CD14-positive monocyte (primary cell): ENCODE results near the gene TMCO5A. TPM values are rescaled to one million over a fixed set of nuclear protein-coding genes. Genes with fewer than 3 reads are reported as not detected.

Source experiments
- DNase-seq, 3 donors: peaks; one replicate each; pipeline ENCODE4 v3.0.0-alpha.2; 2011 to 2022
- H2AFZ ChIP-seq: 2 replicates; pipeline ENCODE4 v1.6.0; 2012; ENCODE audit warnings: mild to moderate bottlenecking, low read depth, low read length, inconsistent platforms; ENCODE audit not compliant: insufficient read depth, poor library complexity, severe bottlenecking
- H3K27ac ChIP-seq, 2 donors: 1 replicate in 1 of 2; 2 replicates in 1 of 2; pipeline ENCODE4 v1.5.1; 2012 to 2013; ENCODE audit warnings: low read length in 2 of 2, control low read depth in 1 of 2, inconsistent platforms in 1 of 2, low read depth in 1 of 2, mild to moderate bottlenecking in 1 of 2
- H3K27me3 ChIP-seq, 2 donors: one replicate each; pipeline versions ENCODE4 v1.6.0 to v1.6.1; 2011 to 2013; ENCODE audit warnings: low read length in 2 of 2; ENCODE audit not compliant: control insufficient read depth in 2 of 2, insufficient read depth in 2 of 2
- H3K36me3 ChIP-seq, 2 donors: replicated peaks in 1 of 2; 1 replicate in 1 of 2; 2 replicates in 1 of 2; pipeline versions ENCODE4 v1.5.1 to v1.6.1; 2012 to 2013; ENCODE audit warnings: low read length in 2 of 2, control low read depth in 1 of 2, inconsistent platforms in 1 of 2, mild to moderate bottlenecking in 1 of 2; ENCODE audit not compliant: insufficient read depth in 2 of 2, control insufficient read depth in 1 of 2
- H3K4me1 ChIP-seq, 2 donors: 1 replicate in 1 of 2; 2 replicates in 1 of 2; pipeline versions ENCODE4 v1.5.1 to v1.6.1; 2012 to 2013; ENCODE audit warnings: low read length in 2 of 2, control low read depth in 1 of 2, inconsistent platforms in 1 of 2, mild to moderate bottlenecking in 1 of 2, moderate library complexity in 1 of 2; ENCODE audit not compliant: insufficient read depth in 2 of 2, control insufficient read depth in 1 of 2
- H3K4me2 ChIP-seq: replicated peaks from 2 replicates; pipeline ENCODE3; 2012; ENCODE audit warnings: low read length, moderate library complexity, mild to moderate bottlenecking; ENCODE audit not compliant: poor library complexity, severe bottlenecking; ENCODE audit errors: extremely low read depth
- H3K4me3 ChIP-seq, 3 experiments: fragments of 200-600 bp in 1 of 3; sonication (generic) in 1 of 3; replicated peaks in 1 of 3; 1 replicate in 2 of 3; 2 replicates in 1 of 3; pipeline ENCODE4 v1.5.1; 2011 to 2013; ENCODE audit warnings: low read length in 3 of 3, mild to moderate bottlenecking in 3 of 3, control low read depth in 2 of 3, low read depth in 2 of 3, inconsistent platforms in 1 of 3, moderate library complexity in 1 of 3
- H3K79me2 ChIP-seq: 2 replicates; pipeline ENCODE4 v1.6.0; 2012; ENCODE audit warnings: mild to moderate bottlenecking, control low read depth, inconsistent platforms, low read length, moderate library complexity; ENCODE audit not compliant: insufficient read depth
- H3K9ac ChIP-seq: 2 replicates; pipeline ENCODE4 v1.6.0; 2017; ENCODE audit warnings: low read length, mild to moderate bottlenecking; ENCODE audit not compliant: insufficient read depth, poor library complexity, severe bottlenecking
- H3K9me3 ChIP-seq, 2 donors: replicated peaks in 1 of 2; 1 replicate in 1 of 2; 2 replicates in 1 of 2; pipeline versions ENCODE4 v1.5.1 to v1.6.1; 2012 to 2013; ENCODE audit warnings: low read length in 2 of 2, control low read depth in 1 of 2; ENCODE audit not compliant: control insufficient read depth in 1 of 2, insufficient read depth in 1 of 2
- H4K20me1 ChIP-seq: 2 replicates; pipeline ENCODE4 v1.6.0; 2012; ENCODE audit warnings: mild to moderate bottlenecking, low read length, control low read depth, moderate library complexity; ENCODE audit not compliant: insufficient read depth
- H3K27ac Mint-ChIP-seq, 7 donors: one replicate each; pipeline ENCODE4 v1.8.0; 2020; ENCODE audit warnings: mild to moderate bottlenecking in 7 of 7, mixed read lengths in 7 of 7, moderate library complexity in 6 of 7, inconsistent platforms in 2 of 7
- H3K27me3 Mint-ChIP-seq, 3 donors: one replicate each; pipeline ENCODE4 v1.8.0; 2021 to 2022; ENCODE audit warnings: low read depth in 3 of 3, mild to moderate bottlenecking in 3 of 3, mixed read lengths in 3 of 3, moderate library complexity in 3 of 3, inconsistent platforms in 1 of 3
- H3K36me3 Mint-ChIP-seq, 2 donors: one replicate each; pipeline ENCODE4 v1.8.0; 2020; ENCODE audit warnings: mixed read lengths in 2 of 2, inconsistent platforms in 1 of 2, mild to moderate bottlenecking in 1 of 2
- H3K4me1 Mint-ChIP-seq: one replicate; pipeline ENCODE4 v1.8.0; 2020; ENCODE audit warnings: mild to moderate bottlenecking, mixed read lengths
- H3K4me3 Mint-ChIP-seq, 2 donors: one replicate each; pipeline ENCODE4 v1.8.0; 2020; ENCODE audit warnings: mild to moderate bottlenecking in 2 of 2, mixed read lengths in 2 of 2, moderate library complexity in 1 of 2
- H3K9me3 Mint-ChIP-seq, 7 donors: one replicate each; pipeline ENCODE4 v1.8.0; 2020 to 2022; ENCODE audit warnings: mixed read lengths in 7 of 7, mild to moderate bottlenecking in 6 of 7, moderate library complexity in 6 of 7, inconsistent platforms in 2 of 7
- WGBS: methylation state at CpG from one replicate; pipeline ENCODE4 v1.1.5; 2013; ENCODE audit warnings: missing lambda C conversion rate; ENCODE audit not compliant: insufficient coverage; 5-methylcytosine and 5-hydroxymethylcytosine counted together
- intact Hi-C, 2 donors: fragments of 100-400 bp; cut with micrococcal nuclease; formaldehyde crosslinking; loops; one replicate each; pipeline versions ENCODE4 v1.15.0 to v1.15.1; 2023
- polyA plus RNA-seq, 3 donors: library from polyadenylated mRNA; depleted of rRNA in 1 of 3; unstranded in 2 of 3; stranded (reverse) in 1 of 3; fragments of 300-500 nt in 2 of 3; fragments of >200 nt in 1 of 3; fragmentation: Illumina TruSeq in 2 of 3; gene quantifications; 1 replicate in 2 of 3; 2 replicates in 1 of 3; pipeline ENCODE4 v1.2.3, GENCODE V29; 2012 to 2021
- TF ChIP-seq, protein P1 (sequence below): fragments of 200-600 bp; IDR thresholded peaks from one replicate; pipeline ENCODE4 v1.8.0; 2022; ENCODE audit warnings: antibody characterized with exemption, mild to moderate bottlenecking

The TMCO5A gene
- polyA plus RNA-seq, 3 donors = not detected

DNA sequence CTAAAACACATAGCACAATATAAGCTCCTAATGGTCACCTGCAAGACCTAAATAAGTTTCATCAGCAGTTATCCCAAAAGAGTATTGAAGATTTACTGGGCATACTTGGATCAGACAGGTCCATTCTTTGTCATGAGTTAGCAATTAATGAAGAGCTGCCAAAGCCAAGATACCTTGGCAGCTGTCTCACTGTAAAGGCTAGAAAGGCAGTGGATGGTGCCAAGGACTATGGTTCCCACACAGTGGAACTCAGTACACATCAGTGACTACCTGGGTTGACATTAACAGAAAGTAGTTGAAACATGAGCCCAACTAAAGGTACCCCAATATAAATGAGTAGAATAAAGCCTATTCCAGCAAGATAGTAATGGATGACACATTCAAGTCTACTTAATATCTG is 41.1 kb upstream of the TMCO5A start:
- intact Hi-C loops = no loop called here
- Mint-ChIP-seq H3K4me1 (no peaks in the 10 kb centered on the region), H3K36me3 (no peaks in the 10 kb centered on the region), H3K9me3 (no peaks in the 10 kb centered on the region), H3K27me3 (peaks cover 0 to 8% (median 1%) of the 10 kb centered on the region in 3 donors), H3K4me3 (no peak overlapping the region), H3K27ac (no peak overlapping the region)
- Histone ChIP-seq H3K9ac (no peak overlapping the region), H3K27ac (no peak overlapping the region), H3K79me2 (no peaks in the 10 kb centered on the region), H3K4me1 (no peaks in the 10 kb centered on the region), H4K20me1 (no peaks in the 10 kb centered on the region), H3K9me3 (no peaks in the 10 kb centered on the region), H3K27me3 (peaks cover 0 to 3% of the 10 kb centered on the region in 2 donors), H3K4me3 (no peak overlapping the region), H3K4me2 (no peak overlapping the region), H3K36me3 (no peaks in the 10 kb centered on the region), H2AFZ (no peak overlapping the region)
- TF ChIP-seq, protein P1, sequence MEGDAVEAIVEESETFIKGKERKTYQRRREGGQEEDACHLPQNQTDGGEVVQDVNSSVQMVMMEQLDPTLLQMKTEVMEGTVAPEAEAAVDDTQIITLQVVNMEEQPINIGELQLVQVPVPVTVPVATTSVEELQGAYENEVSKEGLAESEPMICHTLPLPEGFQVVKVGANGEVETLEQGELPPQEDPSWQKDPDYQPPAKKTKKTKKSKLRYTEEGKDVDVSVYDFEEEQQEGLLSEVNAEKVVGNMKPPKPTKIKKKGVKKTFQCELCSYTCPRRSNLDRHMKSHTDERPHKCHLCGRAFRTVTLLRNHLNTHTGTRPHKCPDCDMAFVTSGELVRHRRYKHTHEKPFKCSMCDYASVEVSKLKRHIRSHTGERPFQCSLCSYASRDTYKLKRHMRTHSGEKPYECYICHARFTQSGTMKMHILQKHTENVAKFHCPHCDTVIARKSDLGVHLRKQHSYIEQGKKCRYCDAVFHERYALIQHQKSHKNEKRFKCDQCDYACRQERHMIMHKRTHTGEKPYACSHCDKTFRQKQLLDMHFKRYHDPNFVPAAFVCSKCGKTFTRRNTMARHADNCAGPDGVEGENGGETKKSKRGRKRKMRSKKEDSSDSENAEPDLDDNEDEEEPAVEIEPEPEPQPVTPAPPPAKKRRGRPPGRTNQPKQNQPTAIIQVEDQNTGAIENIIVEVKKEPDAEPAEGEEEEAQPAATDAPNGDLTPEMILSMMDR = no peak
- DNase-seq = no peak

DNA sequence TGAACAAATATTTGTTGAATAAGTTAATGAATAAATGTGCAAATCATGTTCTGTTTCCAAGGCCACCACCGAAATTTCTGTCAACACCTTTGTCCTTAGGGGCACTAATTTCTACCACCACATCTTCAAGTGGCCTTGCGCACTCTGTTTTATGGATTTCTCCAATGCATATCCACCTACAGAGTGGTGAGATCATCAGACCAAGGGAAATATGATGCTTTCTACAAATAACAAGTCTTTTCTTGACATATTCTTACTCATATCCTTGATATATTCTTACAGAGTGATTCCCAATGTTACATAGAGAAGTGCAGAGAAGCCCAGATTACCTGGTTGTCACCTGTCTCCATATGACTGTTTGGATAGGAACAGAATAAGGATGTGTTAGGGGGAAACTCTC is 36.1 kb upstream of the TMCO5A start:
- Mint-ChIP-seq H3K27ac (no peak overlapping the region), H3K9me3 (peaks cover 0 to 3% (median 0%) of the 10 kb centered on the region in 7 donors), H3K36me3 (no peaks in the 10 kb centered on the region), H3K4me1 (no peaks in the 10 kb centered on the region), H3K27me3 (peaks cover 0 to 6% (median 1%) of the 10 kb centered on the region in 3 donors), H3K4me3 (no peak overlapping the region)
- Histone ChIP-seq H3K4me3 (no peak overlapping the region), H3K36me3 (no peaks in the 10 kb centered on the region), H3K4me1 (no peaks in the 10 kb centered on the region), H3K9me3 (no peaks in the 10 kb centered on the region), H4K20me1 (no peaks in the 10 kb centered on the region), H2AFZ (no peak overlapping the region), H3K4me2 (no peak overlapping the region), H3K79me2 (no peaks in the 10 kb centered on the region), H3K27me3 (no peaks in the 10 kb centered on the region), H3K9ac (no peak overlapping the region), H3K27ac (no peak overlapping the region)
- DNase-seq = no peak
- WGBS = no CpG with 5 or more reads among the region's 2 CpGs
- TF ChIP-seq, protein P1 = no peak
- intact Hi-C loops = no loop called here
